Colonic mucosa (tissue), 4 donors: Measurements from ENCODE around the gene OTOGL. TPM values are rescaled to one million over a fixed set of nuclear protein-coding genes. Genes with fewer than 3 reads are reported as not detected.

Source experiments
- DNase-seq: peaks from one replicate; pipeline ENCODE4 v3.0.0-alpha.2; 2020
- H3K27ac ChIP-seq: fragments of 200-600 bp; one replicate; pipeline ENCODE4 v1.8.0; 2021
- H3K27me3 ChIP-seq: fragments of 200-600 bp; one replicate; pipeline ENCODE4 v1.8.0; 2021
- H3K36me3 ChIP-seq: fragments of 200-600 bp; one replicate; pipeline ENCODE4 v1.8.0; 2021
- H3K4me1 ChIP-seq: fragments of 200-600 bp; one replicate; pipeline ENCODE4 v1.8.0; 2021; ENCODE audit warnings: mild to moderate bottlenecking
- H3K4me3 ChIP-seq: fragments of 200-600 bp; one replicate; pipeline ENCODE4 v1.8.0; 2021
- H3K9ac ChIP-seq, 2 donors: one replicate each; pipeline ENCODE4 v1.7.0; 2013; ENCODE audit warnings: control low read depth in 2 of 2, low read depth in 2 of 2, low read length in 2 of 2
- H3K9me3 ChIP-seq: fragments of 200-600 bp; one replicate; pipeline ENCODE4 v1.8.0; 2021
- intact Hi-C: fragments of 100-400 bp; cut with DNase I; formaldehyde crosslinking; loops from one replicate; pipeline ENCODE4 v1.14.1; 2022
- total RNA-seq, 2 donors: library from RNA; stranded (reverse); fragmentation: NEBNext Ultra II Directional in 1 of 2; extraction: Animal tissue kit (Norgen Biotek cat#: 25700) in 1 of 2; gene quantifications; one replicate each; pipeline ENCODE4 v1.2.1, GENCODE V29; 2021
- TF ChIP-seq, protein P1 (sequence below): fragments of 200-600 bp; IDR thresholded peaks from one replicate; pipeline ENCODE4 v1.8.0; 2022; ENCODE audit warnings: antibody characterized with exemption, mild to moderate bottlenecking
- donor health status: healthy.
- donor health status: DM: no; HTN: no; CAD: no.
- donor health status: DM: no; HTN: no; CAD: no.

The OTOGL gene
- total RNA-seq, 2 donors from 2014 or later = 0.08 to 0.27 TPM

DNA sequence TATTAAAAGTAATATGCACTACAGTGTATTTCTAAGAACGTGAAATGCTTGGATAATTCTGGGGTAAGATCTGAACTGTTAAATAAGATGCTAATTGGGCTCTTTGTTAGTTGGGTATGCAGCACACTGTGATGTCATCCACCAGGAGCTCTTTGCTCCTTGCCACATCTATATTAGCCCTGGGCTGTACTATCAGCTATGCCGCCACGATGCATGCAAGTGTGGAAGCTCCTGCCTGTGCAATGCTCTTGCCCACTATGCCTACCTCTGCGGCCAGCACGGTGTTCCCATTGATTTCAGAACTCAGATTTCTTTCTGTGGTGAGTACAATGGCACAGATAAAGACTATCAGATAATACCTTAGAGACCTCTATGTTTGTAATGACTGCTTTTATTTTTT lies 165.6 kb downstream of the OTOGL start:
- H3K36me3 ChIP-seq = no peaks in the 10 kb centered on the region
- intact Hi-C loops = loop anchor here (10.0 kb wide), 1 partner anchor 520 kb away; no protein-coding TSS in a partner anchor

DNA sequence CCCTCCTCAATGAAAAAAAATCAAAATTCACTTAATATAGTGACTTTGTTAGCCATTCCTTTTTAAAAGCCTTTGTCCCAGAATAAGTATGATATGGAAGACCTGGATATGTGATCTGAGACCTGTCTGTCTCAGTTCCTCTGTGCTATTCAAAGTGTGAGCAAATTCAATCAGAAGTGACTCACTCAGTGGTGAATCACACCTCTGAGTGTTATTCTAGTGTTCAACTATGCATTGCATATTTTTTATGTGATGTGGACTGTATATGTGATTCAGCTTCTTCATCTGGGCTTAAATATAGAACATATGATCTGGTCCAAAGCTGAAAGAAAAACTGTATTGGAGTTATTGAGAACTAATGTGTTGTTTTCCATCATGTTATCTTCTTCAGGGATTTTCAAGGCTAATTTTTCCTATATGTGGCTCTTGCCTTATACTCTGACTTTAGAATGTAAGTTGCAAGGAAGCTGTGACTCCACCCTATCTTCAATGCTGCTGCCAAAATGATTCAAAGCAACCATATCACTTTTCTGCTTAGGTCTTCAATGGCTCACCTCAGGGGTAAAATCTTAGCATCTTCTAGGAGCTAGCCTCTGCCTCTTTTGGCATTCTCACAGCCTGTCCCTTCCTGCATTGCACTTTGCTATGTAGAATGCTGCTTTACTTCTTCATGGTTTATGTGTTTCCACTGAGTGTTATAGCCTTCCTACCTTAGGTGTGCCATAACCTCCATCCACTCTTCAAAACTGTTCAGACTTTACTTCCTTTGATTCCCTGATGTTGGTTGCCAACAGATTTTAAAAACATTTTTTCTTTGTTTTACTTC lies 169.8 kb downstream of the OTOGL start:
- H3K4me1 ChIP-seq = no peaks in the 10 kb centered on the region
- no peaks in the 10 kb centered on the region for H3K9me3 ChIP-seq
- intact Hi-C loops = loop anchor here (2.0 to 10.0 kb wide), 2 partner anchors 524 to 862 kb away; no protein-coding TSS in a partner anchor
- no peaks in the 10 kb centered on the region for H3K36me3 ChIP-seq
- no peak for DNase-seq
- no peak overlapping the region for H3K4me3 ChIP-seq
- TF ChIP-seq, protein P1, sequence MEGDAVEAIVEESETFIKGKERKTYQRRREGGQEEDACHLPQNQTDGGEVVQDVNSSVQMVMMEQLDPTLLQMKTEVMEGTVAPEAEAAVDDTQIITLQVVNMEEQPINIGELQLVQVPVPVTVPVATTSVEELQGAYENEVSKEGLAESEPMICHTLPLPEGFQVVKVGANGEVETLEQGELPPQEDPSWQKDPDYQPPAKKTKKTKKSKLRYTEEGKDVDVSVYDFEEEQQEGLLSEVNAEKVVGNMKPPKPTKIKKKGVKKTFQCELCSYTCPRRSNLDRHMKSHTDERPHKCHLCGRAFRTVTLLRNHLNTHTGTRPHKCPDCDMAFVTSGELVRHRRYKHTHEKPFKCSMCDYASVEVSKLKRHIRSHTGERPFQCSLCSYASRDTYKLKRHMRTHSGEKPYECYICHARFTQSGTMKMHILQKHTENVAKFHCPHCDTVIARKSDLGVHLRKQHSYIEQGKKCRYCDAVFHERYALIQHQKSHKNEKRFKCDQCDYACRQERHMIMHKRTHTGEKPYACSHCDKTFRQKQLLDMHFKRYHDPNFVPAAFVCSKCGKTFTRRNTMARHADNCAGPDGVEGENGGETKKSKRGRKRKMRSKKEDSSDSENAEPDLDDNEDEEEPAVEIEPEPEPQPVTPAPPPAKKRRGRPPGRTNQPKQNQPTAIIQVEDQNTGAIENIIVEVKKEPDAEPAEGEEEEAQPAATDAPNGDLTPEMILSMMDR = no peak
- no peak overlapping the region for H3K27ac ChIP-seq
- no peaks in the 10 kb centered on the region for H3K27me3 ChIP-seq
- no peak overlapping the region for H3K9ac ChIP-seq

More for the DNA sequence above, 165.6 kb downstream of the OTOGL start:
- no peaks in the 10 kb centered on the region for H3K27me3 ChIP-seq
- no peaks in the 10 kb centered on the region for H3K4me1 ChIP-seq
- H3K27ac ChIP-seq = no peak overlapping the region
- H3K9ac ChIP-seq = no peak overlapping the region
- no peak overlapping the region for H3K4me3 ChIP-seq
- TF ChIP-seq, protein P1 = no peak
- DNase-seq = no peak
- no peaks in the 10 kb centered on the region for H3K9me3 ChIP-seq

DNA sequence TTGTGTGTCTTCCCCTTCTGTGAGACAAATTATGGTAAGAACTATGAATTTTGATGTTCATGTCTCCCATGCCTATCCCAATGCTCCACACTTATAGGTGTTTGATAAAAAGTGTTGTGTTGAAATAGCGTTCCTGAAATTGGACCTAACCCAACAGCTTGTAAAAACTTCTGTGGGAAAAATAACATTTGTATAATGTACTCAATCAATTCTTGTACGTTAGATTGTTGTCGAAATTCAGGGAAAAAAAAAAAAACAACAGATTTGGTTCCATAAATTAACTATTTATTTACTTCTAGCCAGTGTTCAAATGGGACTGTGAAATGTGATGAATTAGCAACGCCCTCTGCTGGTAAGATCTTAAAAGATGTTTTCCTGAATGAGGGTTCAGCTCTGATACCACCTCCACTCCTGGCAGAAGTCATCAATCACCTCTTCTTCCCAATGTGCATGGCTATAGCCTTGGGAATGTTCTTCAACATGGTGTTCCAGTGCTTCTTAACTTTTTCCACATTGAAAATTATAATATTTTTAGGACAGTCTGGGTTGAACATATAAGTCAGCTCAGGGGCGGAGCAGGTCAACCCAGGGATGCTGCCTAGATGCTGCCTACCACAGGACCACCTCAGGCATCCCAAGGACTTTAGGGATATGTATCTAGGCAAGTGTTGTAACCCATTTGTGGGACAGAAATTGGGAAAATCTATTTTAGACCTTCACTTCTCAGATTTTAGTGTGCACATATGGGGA lies 170.6 kb downstream of the OTOGL start:
- no peaks in the 10 kb centered on the region for H3K9me3 ChIP-seq
- no peak for DNase-seq
- H3K27ac ChIP-seq = no peak overlapping the region
- intact Hi-C loops = loop anchor here (2.0 to 10.0 kb wide), 4 partner anchors 73 to 863 kb away; no protein-coding TSS in a partner anchor
- no peaks in the 10 kb centered on the region for H3K4me1 ChIP-seq
- H3K36me3 ChIP-seq = no peaks in the 10 kb centered on the region
- H3K4me3 ChIP-seq = no peak overlapping the region
- TF ChIP-seq, protein P1 = peak; percentile 43
- no peaks in the 10 kb centered on the region for H3K27me3 ChIP-seq
- no peak overlapping the region for H3K9ac ChIP-seq

DNA sequence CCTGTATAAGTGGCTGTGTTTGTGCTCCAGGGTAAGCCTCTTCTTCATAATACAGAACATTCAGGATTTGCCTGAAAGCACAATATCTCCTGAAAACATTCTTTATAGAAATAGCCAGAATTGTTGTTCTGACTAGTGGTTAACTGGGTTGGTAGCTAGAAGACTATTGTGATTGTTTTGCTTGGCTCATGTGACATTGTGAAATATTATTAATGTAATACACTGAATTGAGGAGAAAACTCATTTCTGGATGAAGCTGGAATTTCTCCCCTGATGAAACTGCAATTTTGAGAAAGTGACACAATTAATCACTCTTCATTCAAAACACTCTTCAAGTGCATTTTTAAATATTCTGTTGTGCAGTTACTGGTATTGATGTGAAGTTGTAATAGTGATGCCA lies 172.4 kb downstream of the OTOGL start:
- Histone ChIP-seq H3K27me3 (no peaks in the 10 kb centered on the region), H3K4me1 (no peaks in the 10 kb centered on the region), H3K9me3 (no peaks in the 10 kb centered on the region), H3K27ac (no peak overlapping the region), H3K9ac (no peak overlapping the region), H3K36me3 (no peaks in the 10 kb centered on the region), H3K4me3 (no peak overlapping the region)
- TF ChIP-seq, protein P1 = no peak
- DNase-seq = no peak
- intact Hi-C loops = loop anchor here (5.0 to 10.0 kb wide), 2 partner anchors 74 to 717 kb away; no protein-coding TSS in a partner anchor

DNA sequence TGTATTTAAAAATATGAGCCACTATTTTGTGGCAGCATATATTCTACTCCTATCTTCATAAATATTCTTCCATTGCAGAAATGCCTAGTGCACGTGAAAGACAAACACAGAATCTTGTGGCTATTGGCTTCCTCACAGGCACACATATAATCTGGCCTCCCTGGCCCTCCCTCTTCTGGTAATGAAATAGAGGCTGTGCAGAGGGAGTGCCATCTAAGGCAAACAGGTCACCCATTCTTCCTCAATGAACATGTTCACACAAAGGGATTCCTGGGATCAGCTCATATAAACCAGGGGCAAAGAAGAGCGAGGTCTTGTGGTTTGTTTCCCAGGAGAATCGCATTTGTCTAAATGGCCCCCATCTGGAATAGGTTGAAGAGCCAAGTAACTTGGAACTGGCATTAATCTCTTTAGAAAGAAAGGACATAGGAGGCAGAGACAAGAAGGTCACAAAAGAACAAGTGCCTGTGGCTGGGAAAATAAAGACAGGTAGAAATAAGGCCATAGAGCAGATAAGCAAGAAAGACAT lies 173.1 kb downstream of the OTOGL start:
- H3K9ac ChIP-seq = no peak overlapping the region
- DNase-seq = no peak
- intact Hi-C loops = loop anchor here (5.0 to 10.0 kb wide), 2 partner anchors 75 to 718 kb away; no protein-coding TSS in a partner anchor
- H3K4me3 ChIP-seq = no peak overlapping the region
- H3K4me1 ChIP-seq = no peaks in the 10 kb centered on the region
- no peak overlapping the region for H3K27ac ChIP-seq
- TF ChIP-seq, protein P1 = no peak
- no peaks in the 10 kb centered on the region for H3K36me3 ChIP-seq
- H3K27me3 ChIP-seq = no peaks in the 10 kb centered on the region
- H3K9me3 ChIP-seq = no peaks in the 10 kb centered on the region
